ENCODE results near the gene EPS15. TPM values are rescaled to one million over a fixed set of nuclear protein-coding genes. Genes with fewer than 3 reads are reported as not detected.

The EPS15 gene
- total and polyA plus RNA-seq, 9 of the 15 experiments (the other 6 are each of a cell fraction or from before 2014, with no cell fraction given): 23.1 to 69.0 (median 41.7) TPM

- TF ChIP-seq, protein P1, sequence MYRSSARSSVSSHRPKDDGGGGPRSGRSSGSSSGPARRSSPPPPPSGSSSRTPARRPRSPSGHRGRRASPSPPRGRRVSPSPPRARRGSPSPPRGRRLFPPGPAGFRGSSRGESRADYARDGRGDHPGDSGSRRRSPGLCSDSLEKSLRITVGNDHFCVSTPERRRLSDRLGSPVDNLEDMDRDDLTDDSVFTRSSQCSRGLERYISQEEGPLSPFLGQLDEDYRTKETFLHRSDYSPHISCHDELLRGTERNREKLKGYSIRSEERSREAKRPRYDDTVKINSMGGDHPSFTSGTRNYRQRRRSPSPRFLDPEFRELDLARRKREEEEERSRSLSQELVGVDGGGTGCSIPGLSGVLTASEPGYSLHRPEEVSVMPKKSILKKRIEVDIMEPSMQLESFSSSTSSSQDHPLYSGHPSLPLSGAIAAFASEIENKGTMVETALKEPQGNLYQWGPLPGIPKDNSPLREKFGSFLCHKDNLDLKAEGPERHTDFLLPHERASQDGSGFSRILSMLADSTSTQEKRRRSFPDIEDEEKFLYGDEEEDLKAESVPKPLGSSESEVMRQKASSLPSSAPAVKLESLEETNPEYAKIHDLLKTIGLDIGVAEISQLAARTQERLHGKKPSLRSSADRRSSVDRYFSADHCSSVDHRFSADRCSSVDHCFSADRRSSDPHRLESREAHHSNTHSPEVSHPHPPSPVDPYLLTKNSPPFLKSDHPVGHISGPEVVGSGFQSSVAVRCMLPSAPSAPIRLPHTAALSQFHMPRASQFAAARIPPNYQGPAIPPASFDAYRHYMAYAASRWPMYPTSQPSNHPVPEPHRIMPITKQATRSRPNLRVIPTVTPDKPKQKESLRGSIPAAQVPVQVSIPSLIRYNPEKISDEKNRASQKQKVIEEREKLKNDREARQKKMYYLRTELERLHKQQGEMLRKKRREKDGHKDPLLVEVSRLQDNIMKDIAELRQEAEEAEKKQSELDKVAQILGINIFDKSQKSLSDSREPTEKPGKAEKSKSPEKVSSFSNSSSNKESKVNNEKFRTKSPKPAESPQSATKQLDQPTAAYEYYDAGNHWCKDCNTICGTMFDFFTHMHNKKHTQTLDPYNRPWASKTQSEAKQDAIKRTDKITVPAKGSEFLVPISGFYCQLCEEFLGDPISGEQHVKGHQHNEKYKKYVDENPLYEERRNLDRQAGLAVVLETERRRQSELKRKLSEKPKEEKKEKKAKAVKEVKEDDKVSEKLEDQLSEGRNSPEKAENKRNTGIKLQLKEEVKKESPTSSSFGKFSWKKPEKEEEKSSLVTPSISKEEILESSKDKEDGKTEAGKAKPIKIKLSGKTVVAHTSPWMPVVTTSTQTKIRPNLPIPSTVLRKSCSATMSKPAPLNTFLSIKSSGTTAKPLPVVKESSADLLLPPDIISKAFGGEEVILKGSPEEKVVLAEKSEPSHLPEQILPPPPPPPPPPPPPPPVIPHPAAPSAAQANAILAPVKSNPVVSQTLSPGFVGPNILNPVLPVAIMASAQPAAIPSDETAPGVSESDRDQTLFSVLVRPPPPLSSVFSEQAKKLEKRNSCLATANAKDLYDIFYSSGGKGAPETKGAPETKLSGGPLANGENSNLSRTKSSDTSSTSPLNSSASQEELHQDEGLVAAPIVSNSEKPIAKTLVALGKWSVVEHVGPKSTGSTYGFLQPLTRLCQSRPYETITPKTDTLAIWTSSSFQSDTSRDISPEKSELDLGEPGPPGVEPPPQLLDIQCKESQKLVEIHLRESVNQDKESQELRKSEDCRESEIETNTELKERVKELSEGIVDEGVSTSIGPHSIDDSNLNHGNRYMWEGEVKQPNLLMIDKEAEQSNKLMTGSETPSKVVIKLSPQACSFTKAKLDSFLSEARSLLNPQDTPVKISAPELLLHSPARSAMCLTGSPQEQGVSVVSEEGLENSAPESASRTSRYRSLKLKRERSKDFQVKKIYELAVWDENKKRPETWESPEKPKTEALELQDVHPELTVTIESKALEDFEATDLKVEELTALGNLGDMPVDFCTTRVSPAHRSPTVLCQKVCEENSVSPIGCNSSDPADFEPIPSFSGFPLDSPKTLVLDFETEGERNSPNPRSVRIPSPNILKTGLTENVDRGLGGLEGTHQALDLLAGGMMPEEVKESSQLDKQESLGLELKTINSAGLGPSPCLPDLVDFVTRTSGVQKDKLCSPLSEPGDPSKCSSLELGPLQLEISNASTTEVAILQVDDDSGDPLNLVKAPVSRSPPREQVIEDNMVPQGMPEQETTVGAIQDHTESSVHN (IDR thresholded peaks at IDR 0.05; ENCODE audit: borderline replicate concordance in 1 of 2, low read depth in 1 of 2): no peak
- TF ChIP-seq BHLHE40 (IDR thresholded peaks at IDR 0.05; ENCODE audit: low read length) (no peak), KDM1A (IDR thresholded peaks at IDR 0.05) (peak; percentile 96 to 98), ZNF583 (CRISPR knock-in tag; IDR thresholded peaks at IDR 0.05) (no peak), POLR3G (IDR thresholded peaks at IDR 0.05; ENCODE audit: extremely low read depth, insufficient read length, insufficient replicate concordance) (no peak), GTF2F1 (IDR thresholded peaks at IDR 0.05; ENCODE audit: low read depth, low read length) (peak; percentile 40; the same call in 1 of the 2 replicates), ZNF512 (tag; IDR thresholded peaks at IDR 0.05) (no peak), SRSF9 (IDR thresholded peaks at IDR 0.05; ENCODE audit: borderline replicate concordance, low read depth, low read length) (no peak), ZNF232 (CRISPR knock-in tag; IDR thresholded peaks at IDR 0.05) (no peak), STAT5A (IDR thresholded peaks at IDR 0.05; ENCODE audit: borderline replicate concordance, low read length) (no peak; the same call in 1 of the 2 replicates), NFIX (CRISPR knock-in tag; IDR thresholded peaks at IDR 0.05; ENCODE audit: low read depth) (no peak), SNAPC5 (CRISPR knock-in tag; IDR thresholded peaks at IDR 0.05) (no peak), SMARCA5 (IDR thresholded peaks at IDR 0.05) (peak; percentile 97)
- TF ChIP-seq, protein P2, sequence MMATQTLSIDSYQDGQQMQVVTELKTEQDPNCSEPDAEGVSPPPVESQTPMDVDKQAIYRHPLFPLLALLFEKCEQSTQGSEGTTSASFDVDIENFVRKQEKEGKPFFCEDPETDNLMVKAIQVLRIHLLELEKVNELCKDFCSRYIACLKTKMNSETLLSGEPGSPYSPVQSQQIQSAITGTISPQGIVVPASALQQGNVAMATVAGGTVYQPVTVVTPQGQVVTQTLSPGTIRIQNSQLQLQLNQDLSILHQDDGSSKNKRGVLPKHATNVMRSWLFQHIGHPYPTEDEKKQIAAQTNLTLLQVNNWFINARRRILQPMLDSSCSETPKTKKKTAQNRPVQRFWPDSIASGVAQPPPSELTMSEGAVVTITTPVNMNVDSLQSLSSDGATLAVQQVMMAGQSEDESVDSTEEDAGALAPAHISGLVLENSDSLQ (IDR thresholded peaks at IDR 0.05): 0 out of 2 replicates have a peak, but pooled peaks have one; percentile 16
Measured at GRCh38 chr1:51519048-51519864, at the start of gene EPS15 (continued).

Data from K562 (cell line).